Neural progenitor cell (in vitro differentiated cells): ENCODE data around the gene PIF1.

Source experiments
- EZH2 ChIP-seq: fragments of 200-600 bp; sonication (generic); IDR thresholded peaks from 2 replicates; pipeline ENCODE4 v1.6.1; 2017; ENCODE audit warnings: antibody characterized with exemption, mild to moderate bottlenecking, moderate library complexity
- EZH2phosphoT487 ChIP-seq: fragments of 200-600 bp; sonication (generic); IDR thresholded peaks from 2 replicates; pipeline ENCODE4 v1.6.1; 2017; ENCODE audit warnings: antibody characterized with exemption
- TF ChIP-seq, protein P1 (sequence below): fragments of 200-600 bp; sonication (generic); IDR thresholded peaks from 2 replicates; pipeline ENCODE4 v1.5.1; 2017; ENCODE audit warnings: antibody characterized with exemption, mild to moderate bottlenecking

GRCh38 chr15:64842986-64843561 lies 17.6 kb upstream of the PIF1 start:
- no peak for TF ChIP-seq EZH2
- TF ChIP-seq, protein P1, sequence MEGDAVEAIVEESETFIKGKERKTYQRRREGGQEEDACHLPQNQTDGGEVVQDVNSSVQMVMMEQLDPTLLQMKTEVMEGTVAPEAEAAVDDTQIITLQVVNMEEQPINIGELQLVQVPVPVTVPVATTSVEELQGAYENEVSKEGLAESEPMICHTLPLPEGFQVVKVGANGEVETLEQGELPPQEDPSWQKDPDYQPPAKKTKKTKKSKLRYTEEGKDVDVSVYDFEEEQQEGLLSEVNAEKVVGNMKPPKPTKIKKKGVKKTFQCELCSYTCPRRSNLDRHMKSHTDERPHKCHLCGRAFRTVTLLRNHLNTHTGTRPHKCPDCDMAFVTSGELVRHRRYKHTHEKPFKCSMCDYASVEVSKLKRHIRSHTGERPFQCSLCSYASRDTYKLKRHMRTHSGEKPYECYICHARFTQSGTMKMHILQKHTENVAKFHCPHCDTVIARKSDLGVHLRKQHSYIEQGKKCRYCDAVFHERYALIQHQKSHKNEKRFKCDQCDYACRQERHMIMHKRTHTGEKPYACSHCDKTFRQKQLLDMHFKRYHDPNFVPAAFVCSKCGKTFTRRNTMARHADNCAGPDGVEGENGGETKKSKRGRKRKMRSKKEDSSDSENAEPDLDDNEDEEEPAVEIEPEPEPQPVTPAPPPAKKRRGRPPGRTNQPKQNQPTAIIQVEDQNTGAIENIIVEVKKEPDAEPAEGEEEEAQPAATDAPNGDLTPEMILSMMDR = no peak
- no peak for TF ChIP-seq EZH2phosphoT487
